Measurements from ENCODE around the gene NCOA3. TPM values are rescaled to one million over a fixed set of nuclear protein-coding genes. Genes with fewer than 3 reads are reported as not detected.
A peak's percentile ranks its signal among the peaks of the same experiment; 100 is the strongest.
"Not testable (repeated sequence)": the region's sequence is repeated elsewhere in the genome, so short reads cannot be mapped to it uniquely, and the experiment has no call there.

The NCOA3 gene
- 49.3 TPM for total RNA-seq

DNA sequence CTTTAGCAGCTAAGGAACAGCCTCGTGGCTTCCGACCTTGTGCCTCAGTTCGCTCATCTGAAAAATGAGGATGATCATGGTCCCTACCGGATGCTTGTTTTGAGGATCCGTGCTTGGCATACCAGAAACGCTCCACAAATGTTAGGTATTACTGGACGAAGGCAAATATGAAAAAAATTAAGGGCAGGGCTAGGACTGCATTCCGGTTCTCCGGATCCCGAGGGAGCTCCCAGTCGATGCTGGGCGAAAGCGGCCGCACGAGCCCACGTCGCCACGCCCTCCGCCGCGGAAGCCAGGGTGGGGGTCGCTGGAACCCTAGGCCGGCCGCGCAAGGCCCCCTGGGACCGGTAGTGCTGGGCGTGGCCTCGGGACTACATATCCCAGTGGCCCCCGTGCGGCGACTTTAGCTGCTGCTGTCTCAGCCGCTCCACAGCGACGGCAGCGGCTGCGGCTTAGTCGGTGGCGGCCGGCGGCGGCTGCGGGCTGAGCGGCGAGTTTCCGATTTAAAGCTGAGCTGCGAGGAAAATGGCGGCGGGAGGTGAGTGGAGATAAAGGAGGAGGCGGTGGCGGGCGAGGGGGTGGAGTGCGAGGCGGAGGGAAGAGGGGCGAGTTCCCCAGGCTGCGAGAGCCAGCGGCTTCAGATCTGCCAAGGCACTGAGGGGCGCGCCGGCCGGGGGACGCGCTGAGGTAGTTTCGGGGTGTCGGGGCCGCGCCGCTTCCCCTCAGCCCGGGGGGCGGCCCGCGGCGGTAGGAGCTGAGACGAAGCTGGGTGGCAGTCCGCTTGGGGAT is at the start of gene NCOA3:
Gene NCOA3 (plus strand): TSS at position 406 of the 789 bp plus-strand sequence. CDS start 120,361 bp downstream, outside the sequence.
- intact Hi-C loops (cut with DNase I): no loop called here
- ATAC-seq: peak; percentile 96
- peak; percentile 95 for DNase-seq (ENCODE audit: low spot score)

DNA sequence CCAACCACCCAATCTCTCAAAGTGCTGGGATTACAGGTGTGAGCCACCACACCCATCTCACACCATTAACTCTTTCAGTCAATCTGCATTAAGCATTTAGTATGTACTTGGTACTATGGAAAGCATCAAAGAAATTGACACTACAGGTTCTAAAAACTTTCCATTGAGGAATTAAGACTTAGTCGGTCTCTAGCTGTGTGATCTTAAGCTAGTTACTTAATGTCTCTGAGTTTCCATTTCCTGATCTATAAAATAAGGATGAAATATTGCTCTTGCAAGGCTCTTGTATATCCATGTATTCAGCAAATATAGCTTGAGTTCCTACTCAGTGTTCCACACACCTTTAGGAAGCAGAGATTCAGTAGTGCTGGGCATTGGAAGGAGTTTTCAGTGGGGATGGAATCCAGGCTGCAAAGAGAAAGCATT is 48.9 kb upstream of the NCOA3 start:
- intact Hi-C loops (cut with DNase I): no loop called here
- no peak for ATAC-seq

DNA sequence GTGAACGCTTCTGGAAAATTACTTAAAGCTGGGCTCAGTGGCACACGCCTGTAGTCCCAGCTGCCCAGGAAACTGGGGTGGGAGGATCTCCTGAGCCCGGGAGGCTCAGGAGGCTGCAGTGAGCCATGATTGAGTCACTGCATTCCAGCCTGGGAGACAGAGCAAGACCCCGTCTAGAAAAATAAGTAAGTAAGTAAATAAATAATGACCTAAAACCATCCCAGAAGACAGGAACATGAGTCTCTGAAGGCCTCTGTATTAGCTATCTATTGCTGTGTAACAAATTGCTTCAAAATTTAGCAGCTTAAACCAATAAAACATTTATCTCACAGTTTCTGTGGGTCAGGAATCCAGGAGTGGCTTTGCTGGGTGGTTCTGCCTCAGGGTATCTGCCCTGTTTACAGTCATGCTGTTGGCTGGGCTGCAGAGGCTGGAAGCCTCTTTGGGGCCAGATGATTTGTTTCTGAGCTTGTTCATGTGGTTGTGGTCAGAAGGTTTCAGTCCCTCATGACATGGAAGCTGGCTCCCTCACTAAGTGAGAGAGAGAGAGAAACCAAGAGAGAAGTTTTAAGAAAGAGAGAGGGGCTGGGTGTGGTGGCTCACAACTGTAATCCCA is 48.4 kb upstream of the NCOA3 start:
- intact Hi-C loops (cut with DNase I): no loop called here
- no peak for ATAC-seq
- DNase-seq (ENCODE audit: low spot score): no peak

More for the DNA sequence above, 48.9 kb upstream of the NCOA3 start:
- DNase-seq (ENCODE audit: low spot score): no peak

DNA sequence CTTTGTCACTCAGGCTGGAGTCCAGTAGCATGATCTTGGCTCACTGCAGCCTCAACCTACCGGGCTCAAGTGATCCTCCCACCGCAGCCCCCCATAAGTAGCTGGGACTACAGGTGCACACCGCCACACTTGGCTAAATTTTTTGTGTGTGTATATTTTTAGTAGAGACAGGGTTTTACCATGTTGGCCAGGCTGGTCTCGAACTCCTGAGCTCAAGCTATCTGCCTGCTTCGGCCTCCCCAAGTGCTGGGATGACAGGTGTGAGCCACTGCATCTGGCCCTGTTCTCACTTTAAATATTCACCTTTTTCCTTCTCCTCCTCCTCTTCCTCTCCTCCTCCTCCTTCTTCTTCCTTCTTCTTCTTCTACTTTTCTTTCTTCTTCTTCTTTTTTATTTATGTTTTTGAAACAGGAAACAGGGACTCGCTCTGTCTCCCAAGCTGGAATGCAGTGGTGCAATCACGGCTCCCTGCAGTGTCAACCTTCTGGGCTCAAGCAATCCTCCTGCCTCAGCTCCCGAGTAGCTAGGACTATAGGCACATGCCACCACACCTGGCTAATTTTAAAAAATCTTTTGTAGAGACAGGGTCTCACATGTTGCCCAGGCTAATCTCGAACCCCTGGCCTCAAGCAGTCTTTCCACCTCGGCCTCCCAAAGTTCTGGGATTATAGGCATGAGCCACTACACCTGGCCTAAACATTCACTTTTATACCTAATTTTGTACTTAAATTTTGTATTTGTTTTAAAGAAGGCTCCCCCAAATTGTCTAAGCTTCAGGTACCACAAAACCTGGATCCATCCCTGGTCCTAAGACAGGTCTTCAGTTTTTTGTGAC is 47.2 kb upstream of the NCOA3 start:
- intact Hi-C loops (cut with DNase I): no loop called here
- ATAC-seq (no peak), DNase-seq (ENCODE audit: low spot score) (no peak)

DNA sequence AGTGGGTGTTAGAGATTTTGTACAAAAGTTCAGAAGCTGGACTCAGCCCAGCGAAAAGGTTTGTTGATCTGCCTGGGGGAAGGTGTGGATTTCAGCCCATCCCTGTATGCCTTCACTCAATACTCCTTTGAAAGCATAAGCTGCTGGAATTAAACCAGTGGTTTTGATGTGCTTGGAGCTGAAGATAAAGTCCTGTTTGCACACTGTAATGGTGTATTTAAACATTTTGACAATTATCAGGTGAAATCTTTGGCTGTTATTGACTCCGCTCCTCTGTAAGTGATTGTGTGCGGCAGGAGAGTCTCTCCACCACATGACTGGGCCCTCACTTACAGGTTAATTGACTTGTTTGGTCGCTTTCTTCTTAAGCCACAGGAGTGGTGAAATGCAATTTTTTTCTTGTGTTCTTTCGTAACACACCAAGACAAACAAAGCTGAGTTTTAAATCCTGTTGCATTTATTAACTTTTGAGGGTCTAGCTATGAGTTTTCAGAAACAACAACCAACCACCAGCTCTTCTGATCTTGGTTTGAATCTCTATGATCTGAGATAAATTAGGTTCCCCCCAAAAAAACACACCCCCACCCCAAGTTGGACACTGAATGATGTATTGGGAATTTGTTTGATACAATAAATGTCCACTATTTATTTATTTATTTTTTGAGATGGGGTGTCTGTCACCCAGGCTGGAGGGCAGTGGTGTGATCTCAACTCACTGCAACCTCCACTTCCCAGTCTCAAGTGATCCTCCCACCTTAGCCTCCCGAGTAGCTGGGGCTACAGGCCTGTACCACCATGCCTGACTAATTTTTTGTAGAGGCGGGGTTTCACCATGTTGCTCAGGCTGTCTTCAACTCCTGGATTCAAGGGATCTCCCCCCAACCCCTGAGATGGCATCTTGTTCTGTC is 46.3 kb upstream of the NCOA3 start:
- ATAC-seq (no peak), DNase-seq (ENCODE audit: low spot score) (no peak)
- intact Hi-C loops (cut with DNase I): no loop called here

DNA sequence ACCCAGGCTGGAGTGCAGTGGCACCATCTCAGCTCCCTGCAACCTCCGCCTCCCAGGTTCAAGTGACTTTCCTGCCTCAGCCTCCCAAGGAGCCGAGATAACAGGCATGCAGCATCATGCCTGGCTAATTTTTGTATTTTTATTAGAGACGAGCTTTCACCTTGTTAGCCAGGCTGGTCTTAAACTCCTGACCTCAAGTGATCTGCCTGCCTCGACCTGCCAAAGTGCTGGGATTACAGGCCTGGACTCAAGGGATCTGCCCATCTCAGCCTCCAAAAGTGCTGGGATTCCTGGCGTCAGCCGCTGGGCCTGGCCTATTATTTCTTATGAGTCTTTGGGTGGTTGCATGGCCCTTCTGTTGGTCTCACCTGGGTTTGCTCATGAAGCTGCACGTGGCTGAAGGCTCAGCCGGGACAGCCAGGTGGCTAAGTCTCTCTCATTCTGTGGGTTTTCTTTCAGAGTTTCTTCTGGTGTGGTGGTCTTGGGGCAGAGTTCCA is 45.6 kb upstream of the NCOA3 start:
- ATAC-seq (no peak), DNase-seq (ENCODE audit: low spot score) (no peak)
- intact Hi-C loops (cut with DNase I): no loop called here

DNA sequence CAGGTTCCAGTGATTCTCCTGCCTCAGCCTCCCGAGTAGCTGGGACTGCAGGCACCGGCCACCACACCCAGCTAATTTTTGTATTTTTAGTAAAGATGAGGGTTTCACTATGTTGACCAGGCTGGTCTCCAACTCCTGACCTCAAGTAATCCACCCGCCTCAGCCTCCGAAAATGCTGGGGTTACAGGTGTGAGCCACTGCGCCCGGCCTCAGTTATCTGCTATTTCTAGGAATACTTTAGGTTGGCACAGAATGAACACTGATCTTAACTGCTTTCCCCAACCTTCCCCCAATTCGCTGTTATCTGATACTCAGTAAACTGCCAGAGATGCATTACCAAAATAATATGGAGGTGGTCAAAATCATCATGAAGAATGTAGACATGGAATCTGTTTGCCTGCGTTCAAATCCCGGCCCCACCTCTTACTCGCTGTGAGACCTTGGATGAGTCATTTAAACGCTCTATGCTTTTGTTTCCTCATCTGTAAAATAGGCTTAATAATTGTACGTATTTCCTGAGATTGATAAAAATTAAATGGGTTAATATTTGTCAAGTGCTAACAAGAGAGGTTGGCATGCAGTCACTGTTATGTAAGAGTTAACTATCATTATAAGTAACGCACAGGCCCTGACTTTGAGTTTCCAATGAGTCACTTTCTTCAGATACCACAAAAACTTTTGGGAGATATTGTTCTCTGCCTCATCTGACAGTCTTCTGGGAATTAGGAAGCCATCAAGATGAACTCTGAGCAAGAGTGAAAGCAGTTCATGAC is 44.5 kb upstream of the NCOA3 start:
- DNase-seq (ENCODE audit: low spot score) (no peak), ATAC-seq (no peak)
- intact Hi-C loops (cut with DNase I): no loop called here

DNA sequence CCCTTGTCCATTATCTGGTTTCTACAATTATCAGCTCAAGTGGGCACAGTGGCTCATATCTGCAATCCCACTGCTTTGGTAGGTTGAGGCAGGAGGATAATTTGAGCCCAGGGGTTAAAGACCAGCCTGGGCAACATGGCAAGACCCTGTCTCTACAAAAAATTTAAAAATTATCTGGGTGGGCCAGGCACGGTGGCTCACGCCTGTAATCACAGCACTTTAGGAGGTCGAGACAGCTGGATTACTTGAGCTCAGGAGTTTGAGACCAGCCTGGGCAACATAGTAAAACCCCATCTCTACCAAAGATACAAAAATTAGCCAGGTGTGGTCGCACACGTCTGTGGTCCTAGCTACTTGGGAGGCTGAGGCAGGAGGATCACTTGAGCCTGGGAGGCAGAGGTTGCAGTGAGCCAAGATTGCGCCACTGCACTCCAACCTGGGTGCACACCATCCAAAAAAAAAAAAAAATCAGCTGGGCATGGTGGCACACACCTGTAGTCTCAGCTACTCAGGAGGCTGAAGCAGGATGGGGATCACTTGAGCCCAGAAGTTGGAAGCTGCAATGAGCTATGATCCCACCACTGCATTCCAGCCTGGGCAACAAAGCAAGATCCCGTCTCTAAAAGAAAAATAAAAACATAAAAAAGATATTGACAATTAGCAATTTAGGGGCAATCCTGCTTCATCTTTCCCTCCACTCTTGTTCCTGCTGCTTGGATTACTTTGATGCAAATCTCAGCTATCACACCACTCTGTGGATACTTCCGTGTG is 43.2 kb upstream of the NCOA3 start:
- intact Hi-C loops (cut with DNase I); ATAC-seq; DNase-seq (ENCODE audit: low spot score): not testable (repeated sequence)

DNA sequence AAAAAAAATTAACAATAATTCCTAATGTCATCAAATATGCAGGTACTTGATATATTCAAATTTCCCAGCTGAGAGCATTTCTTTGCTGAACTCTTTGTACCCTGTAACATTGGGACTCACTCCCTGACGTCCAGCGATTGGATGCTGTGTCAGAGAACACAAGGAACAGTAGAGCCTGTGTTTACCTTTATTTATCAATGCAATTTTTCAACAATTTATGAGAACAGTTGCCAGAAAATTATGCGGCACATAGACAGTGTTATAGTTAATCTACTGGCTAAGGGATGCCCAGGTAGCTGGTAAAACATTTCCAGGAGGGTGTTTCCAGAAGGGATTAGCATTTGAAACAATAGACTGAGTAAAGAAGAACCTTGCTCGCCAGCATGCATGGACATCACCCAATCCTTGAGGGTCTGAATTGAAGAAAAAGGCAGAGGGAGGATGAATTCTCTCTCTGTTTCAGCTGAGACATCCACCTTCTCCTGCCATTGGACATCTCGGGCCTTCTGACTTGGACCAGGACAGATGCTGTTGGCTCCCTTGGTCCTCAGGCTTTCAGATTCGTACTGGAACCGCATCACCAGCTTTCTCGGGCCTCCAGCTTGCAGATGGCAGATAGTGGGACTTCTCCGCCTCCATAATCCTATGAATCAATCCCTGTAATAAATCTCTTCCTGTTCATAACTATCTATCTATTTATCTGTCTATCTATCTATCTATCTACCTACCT is 42.2 kb upstream of the NCOA3 start:
- DNase-seq (ENCODE audit: low spot score): no peak
- ATAC-seq: no peak
- intact Hi-C loops (cut with DNase I): no loop called here

DNA sequence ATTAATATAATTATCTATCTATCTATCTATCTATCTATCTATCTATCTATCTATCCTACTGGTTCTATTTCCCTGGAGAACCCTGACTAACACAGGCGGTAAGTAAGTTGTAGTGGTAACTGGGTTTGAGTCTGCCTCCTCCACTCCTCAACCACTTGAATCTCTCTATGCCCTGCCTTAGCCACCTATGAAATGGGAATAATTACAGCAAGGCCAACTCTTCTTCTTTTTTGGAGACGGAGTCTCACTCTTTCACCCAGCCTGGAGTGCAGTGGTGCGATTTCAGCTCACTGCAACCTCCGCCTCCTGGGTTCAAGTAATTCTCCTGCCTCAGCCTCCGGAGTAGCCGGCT is 41.0 kb upstream of the NCOA3 start:
- intact Hi-C loops (cut with DNase I); ATAC-seq; DNase-seq (ENCODE audit: low spot score): not testable (repeated sequence)

DNA sequence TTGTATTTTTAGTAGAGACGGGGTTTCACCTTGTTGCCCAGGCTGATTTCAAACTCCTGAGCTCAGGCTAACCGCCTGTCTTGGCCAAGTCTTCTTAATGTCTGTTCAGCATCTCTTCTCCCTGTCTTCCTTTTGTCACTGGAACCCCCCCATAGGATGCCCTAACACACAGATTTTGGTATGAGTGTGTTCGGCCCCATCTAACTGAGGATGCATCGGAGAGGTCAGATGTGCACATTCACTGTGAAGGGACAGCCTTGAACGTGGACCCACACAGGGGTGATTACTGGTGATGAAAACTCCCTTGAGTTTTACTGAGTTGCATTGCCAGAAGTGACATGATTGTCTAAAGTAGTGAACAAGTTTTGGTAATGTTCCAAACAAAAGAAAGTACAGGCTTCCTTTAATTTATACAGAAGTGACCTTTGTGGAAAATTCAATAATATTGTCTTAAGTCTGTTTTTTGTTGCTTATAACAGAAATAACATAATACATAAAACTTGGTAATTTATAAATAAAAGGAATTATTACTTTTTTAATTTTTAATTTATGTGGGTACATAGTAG is 40.5 kb upstream of the NCOA3 start:
- no peak for ATAC-seq

DNA sequence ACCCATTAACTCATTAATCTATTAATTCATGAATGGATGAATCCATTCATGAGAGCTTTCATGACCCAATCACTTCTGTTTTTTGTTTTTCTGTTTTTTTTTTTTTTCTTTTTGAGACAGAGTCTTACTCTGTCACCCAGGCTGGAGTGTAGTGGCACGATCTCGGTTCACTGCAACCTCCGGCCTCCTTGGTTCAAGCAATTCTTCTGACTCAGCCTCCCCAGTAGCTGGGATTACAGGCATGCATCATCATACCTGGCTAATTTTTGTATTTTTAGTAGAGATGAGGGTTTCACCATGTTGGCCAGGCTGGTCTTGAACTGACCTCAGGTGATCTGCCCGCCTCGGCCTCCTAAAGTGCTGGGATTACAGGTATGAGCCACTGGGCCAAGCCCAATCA is 39.8 kb upstream of the NCOA3 start:
- intact Hi-C loops (cut with DNase I); DNase-seq (ENCODE audit: low spot score); ATAC-seq: not testable (repeated sequence)

More for the DNA sequence above, 40.5 kb upstream of the NCOA3 start:
- intact Hi-C loops (cut with DNase I): no loop called here
- no peak for DNase-seq (ENCODE audit: low spot score)

DNA sequence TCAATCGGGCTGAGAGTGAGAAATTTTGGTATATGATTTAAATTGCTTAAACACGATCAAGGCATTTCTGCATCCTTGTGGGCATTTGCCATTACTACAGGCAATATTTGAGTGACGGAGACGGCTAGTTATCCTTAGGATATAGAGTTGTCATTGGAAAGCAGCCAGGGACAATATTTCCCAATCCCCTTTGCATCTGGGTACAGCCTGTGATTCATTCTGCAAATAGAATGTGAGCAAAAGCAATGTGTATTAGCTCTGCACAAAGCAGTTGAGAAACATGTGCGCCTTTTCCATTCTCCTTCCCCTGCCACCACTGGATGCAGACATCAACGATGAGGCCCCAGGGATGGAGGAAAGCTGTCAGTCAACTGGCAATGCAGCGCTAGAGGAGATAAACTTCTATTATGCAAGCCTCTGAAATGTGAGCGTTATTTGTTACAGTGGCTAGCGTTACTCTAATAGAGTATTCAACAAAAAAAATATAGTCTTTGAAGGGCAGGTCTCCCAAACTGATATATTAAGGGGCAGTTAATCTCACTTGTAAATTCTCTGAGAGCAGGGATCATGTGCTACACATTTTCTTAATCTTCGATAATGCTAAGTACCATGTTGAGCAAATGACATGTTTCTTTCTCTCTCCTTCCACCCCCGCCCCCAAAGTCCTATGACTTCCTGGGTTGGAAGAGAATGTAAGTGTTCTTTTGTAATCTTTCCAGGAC is 37.1 kb upstream of the NCOA3 start:
- DNase-seq (ENCODE audit: low spot score): peak; percentile 59
- ATAC-seq: peak; percentile 92
- intact Hi-C loops (cut with DNase I): no loop called here

DNA sequence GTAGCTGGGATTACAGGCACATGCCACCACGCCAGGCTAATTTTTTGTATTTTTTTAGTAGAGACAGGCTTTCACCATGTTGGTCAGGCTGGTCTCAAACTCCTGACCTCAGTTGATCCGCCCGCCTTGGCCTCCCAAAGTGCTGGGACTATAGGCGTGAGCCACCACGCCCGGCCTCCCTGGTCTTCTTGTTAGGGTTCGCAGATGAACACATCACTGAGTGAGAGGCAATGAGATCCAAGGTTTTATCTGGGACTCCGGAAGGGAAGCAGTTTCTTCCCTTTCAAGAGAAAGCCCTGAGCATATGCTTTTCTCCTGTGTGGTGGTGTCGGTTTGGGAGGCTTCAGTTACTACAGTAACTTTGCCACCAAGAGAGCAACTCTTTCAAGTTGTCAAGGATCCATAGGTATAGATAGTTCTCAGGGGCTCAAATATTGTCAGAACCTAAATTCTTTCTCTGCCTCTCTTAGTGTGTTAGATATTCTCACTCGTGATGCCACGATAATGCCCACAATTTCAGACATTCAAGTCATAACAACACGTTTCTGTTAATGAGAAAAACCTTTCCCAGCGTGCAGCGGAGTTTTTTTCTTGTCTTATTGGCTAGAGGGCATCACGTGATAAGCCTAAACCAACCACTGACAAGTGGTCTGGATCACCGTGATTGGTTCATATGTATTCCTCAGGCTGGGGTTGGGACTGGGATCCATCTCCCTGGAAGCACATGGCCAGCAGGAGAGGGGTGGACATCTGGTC is 36.2 kb upstream of the NCOA3 start:
- ATAC-seq: no peak
- intact Hi-C loops (cut with DNase I): no loop called here

DNA sequence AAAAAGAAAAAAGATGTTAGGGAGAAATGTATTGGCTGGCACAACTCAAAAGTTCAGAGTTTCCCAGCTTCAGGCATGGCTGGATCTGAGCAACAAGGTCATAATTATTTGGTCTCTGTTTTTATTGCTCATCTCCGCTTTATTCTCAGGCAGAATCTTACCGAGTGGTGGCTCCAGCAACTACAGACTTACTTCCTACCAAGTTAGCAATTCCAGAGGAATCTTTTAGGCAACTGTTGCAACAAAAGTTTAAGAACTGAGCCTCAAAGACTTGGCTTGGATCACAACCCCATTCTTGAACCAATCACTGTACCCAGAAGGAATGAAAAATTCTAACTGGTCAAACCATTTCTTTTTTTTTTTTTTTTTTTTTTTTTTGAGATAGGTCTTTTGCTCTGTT is 35.5 kb upstream of the NCOA3 start:
- intact Hi-C loops (cut with DNase I): no loop called here
- DNase-seq (ENCODE audit: low spot score) (no peak), ATAC-seq (no peak)

More for the DNA sequence above, 36.2 kb upstream of the NCOA3 start:
- no peak for DNase-seq (ENCODE audit: low spot score)
